HepG2 (cell line): ENCODE data around the gene CDK15. TPM values are rescaled to one million over a fixed set of nuclear protein-coding genes. Genes with fewer than 3 reads are reported as not detected.

Experiments used
- ATAC-seq: fragments of 200-7000 bp; cut with Tn5 transposase; 3 replicates; pipeline ENCODE4 v1.9.1; 2020; ENCODE audit warnings: mild to moderate bottlenecking, moderate library complexity
- BruUV-seq: library from RNA; stranded (reverse); fragments of 400-500 nt; replicated peaks from 2 replicates; lab custom pipeline; 2021; lab: Mats Ljungman, UMichigan
- CTCF ChIA-PET: fragments of 300-600 bp; formaldehyde crosslinking; extraction: SDS; loops from one replicate; lab custom pipeline; 2021; ENCODE audit warnings: low total read pairs, inconsistent platforms, low intra/inter-chr PET ratio; lab: Yijun Ruan, JAX
- POLR2A ChIA-PET: fragments of 350-600 bp; sonication (Branson Sonifier 250); formaldehyde crosslinking; loops from one replicate; lab custom pipeline; 2020; ENCODE audit warnings: antibody characterized with exemption, inconsistent platforms; lab: Yijun Ruan, JAX
- DNase-seq: peaks from one replicate; pipeline ENCODE4 v3.0.0-alpha.2; 2015; ENCODE audit warnings: low spot score
- FAIRE-seq: peaks from 3 replicates; lab custom pipeline; 2011; peaks lifted over from hg19 to GRCh38; lab: Jason Lieb, UNC
- H2AFZ ChIP-seq: one replicate; pipeline ENCODE4 v1.6.1; 2011; ENCODE audit warnings: low read length, inconsistent platforms
- H3K27ac ChIP-seq: fragments of 300-600 bp; 3 replicates; pipeline ENCODE4 v1.8.0; 2011; ENCODE audit warnings: mixed run types, mild to moderate bottlenecking, mixed read lengths, low read length, inconsistent platforms; ENCODE audit not compliant: insufficient read depth; ENCODE audit errors: extremely low read length
- H3K27me3 ChIP-seq, 2 experiments: fragments of 200-600 bp in 1 of 2; 2 replicates in 1 of 2; 3 replicates in 1 of 2; pipeline versions ENCODE4 v1.6.0 to v1.8.0; 2011; ENCODE audit warnings: low read length in 2 of 2, mild to moderate bottlenecking in 2 of 2, moderate library complexity in 2 of 2, inconsistent platforms in 1 of 2; ENCODE audit not compliant: insufficient read depth in 2 of 2, control insufficient read depth in 1 of 2
- H3K36me3 ChIP-seq, 2 experiments: fragments of 200-600 bp in 1 of 2; replicated peaks in 1 of 2; 2 replicates in 1 of 2; 3 replicates in 1 of 2; pipeline versions ENCODE4 v1.5.1 to v1.8.0; 2011; ENCODE audit warnings: low read length in 2 of 2, inconsistent platforms in 1 of 2; ENCODE audit not compliant: insufficient read depth in 2 of 2, control insufficient read depth in 1 of 2
- H3K4me1 ChIP-seq: 2 replicates; pipeline ENCODE4 v1.5.1; 2012; ENCODE audit warnings: low read length, inconsistent platforms; ENCODE audit not compliant: insufficient read depth
- H3K4me2 ChIP-seq: 2 replicates; pipeline ENCODE4 v1.6.0; 2011; ENCODE audit warnings: low read depth, low read length, inconsistent platforms
- H3K4me3 ChIP-seq, 3 experiments: fragments of 200-600 bp in 1 of 3; sonication (generic), shearing (Covaris generic) in 1 of 3; replicated peaks in 1 of 3; 2 replicates each; pipeline ENCODE4 v1.5.1; 2011 to 2016; ENCODE audit warnings: low read length in 3 of 3, inconsistent platforms in 2 of 3, low read depth in 2 of 3, mild to moderate bottlenecking in 2 of 3, control low read depth in 1 of 3, mixed read lengths in 1 of 3; ENCODE audit not compliant: insufficient read depth in 1 of 3
- H3K79me2 ChIP-seq: one replicate; pipeline ENCODE4 v1.6.1; 2011; ENCODE audit warnings: low read length, inconsistent platforms; ENCODE audit not compliant: insufficient read depth
- H3K9ac ChIP-seq: 2 replicates; pipeline ENCODE4 v1.6.0; 2011; ENCODE audit warnings: mild to moderate bottlenecking, low read depth, low read length, inconsistent platforms; ENCODE audit not compliant: insufficient read depth
- H3K9me3 ChIP-seq: 2 replicates; pipeline ENCODE4 v1.5.1; 2012; ENCODE audit warnings: mild to moderate bottlenecking, low read length
- H4K20me1 ChIP-seq: 2 replicates; pipeline ENCODE4 v1.6.0; 2011; ENCODE audit warnings: inconsistent platforms, mild to moderate bottlenecking, low read length, moderate library complexity; ENCODE audit not compliant: insufficient read depth
- FOXC1 ChIP-seq: sonication (generic); formaldehyde crosslinking; IDR thresholded peaks from 2 replicates; pipeline ENCODE4 v1.8.0; 2022; ENCODE audit warnings: mild to moderate bottlenecking, missing genetic modification reagents, borderline replicate concordance
- KLF9 ChIP-seq: IDR thresholded peaks from 2 replicates; pipeline ENCODE4 v1.6.1; 2016; ENCODE audit warnings: low read depth
- MAF1 ChIP-seq: sonication (generic); formaldehyde crosslinking; IDR thresholded peaks from 2 replicates; pipeline ENCODE4 v1.5.0; 2020; ENCODE audit warnings: missing genetic modification reagents, borderline replicate concordance
- NR2F1 ChIP-seq, 2 experiments: fragments of 450-650 bp in 1 of 2; formaldehyde crosslinking in 1 of 2; IDR thresholded peaks; 2 replicates each; pipeline versions ENCODE4 v1.5.0 to v1.6.1; 2016 to 2020; ENCODE audit warnings: mild to moderate bottlenecking in 1 of 2, missing compliant biosample characterization in 1 of 2, missing genetic modification reagents in 1 of 2, moderate library complexity in 1 of 2
- POLR2A ChIP-seq, 2 experiments: IDR thresholded peaks; 2 replicates each; pipeline ENCODE4 v1.6.1; 2011; ENCODE audit warnings: low read depth in 2 of 2, low read length in 2 of 2, mild to moderate bottlenecking in 1 of 2, moderate library complexity in 1 of 2; ENCODE audit not compliant: insufficient read depth in 1 of 2
- TOE1 ChIP-seq: sonication (generic); formaldehyde crosslinking; IDR thresholded peaks from 2 replicates; pipeline ENCODE4 v1.4.0; 2020; ENCODE audit warnings: mild to moderate bottlenecking, missing genetic modification reagents
- ZFP36L1 ChIP-seq: sonication (generic); formaldehyde crosslinking; IDR thresholded peaks from 2 replicates; pipeline ENCODE4 v1.8.0; 2022; ENCODE audit warnings: mild to moderate bottlenecking, missing genetic modification reagents, moderate library complexity
- ZNF484 ChIP-seq: sonication (generic); formaldehyde crosslinking; IDR thresholded peaks from 2 replicates; pipeline ENCODE4 v1.5.1; 2020; ENCODE audit warnings: mild to moderate bottlenecking, low read depth, missing genetic modification reagents, borderline replicate concordance
- ZNF766 ChIP-seq: sonication (generic); formaldehyde crosslinking; IDR thresholded peaks from 2 replicates; pipeline ENCODE4 v1.5.0; 2020; ENCODE audit warnings: missing genetic modification reagents, borderline replicate concordance
- WGBS: methylation state at CpG from one replicate; pipeline ENCODE4 v1.1.6; 2017; ENCODE audit warnings: low lambda C conversion rate; 5-methylcytosine and 5-hydroxymethylcytosine counted together
- in situ Hi-C: cut with HindIII; loops from 2 replicates; pipeline ENCODE4 v1.10.0; 2017; ENCODE audit warnings: low pct_unique_long_range_greater_than_20kb; ENCODE audit not compliant: extremely low pct_ligation_motif_present
- intact Hi-C: fragments of 100-400 bp; cut with micrococcal nuclease; formaldehyde crosslinking; loops from one replicate; pipeline ENCODE4 v1.10.0; 2022; ENCODE audit not compliant: unreplicated experiment
- polyA plus RNA-seq, 8 experiments: library from polyadenylated mRNA; depleted of rRNA in 3 of 8; stranded (reverse) in 7 of 8; unstranded in 1 of 8; fragments of >200 nt; fragmentation: Illumina TruSeq in 4 of 8; extraction: Trizol in 4 of 8; gene quantifications; 2 replicates each; pipeline versions ENCODE4 v1.2.1 to v1.2.3, GENCODE V29; 2011 to 2016; ENCODE audit warnings: low read depth in 4 of 8, missing spikeins in 1 of 8, mixed read lengths in 1 of 8; ENCODE audit not compliant: insufficient read depth in 1 of 8
- total RNA-seq, 5 experiments: library from RNA; depleted of rRNA; stranded (reverse); fragments of >200 nt; fragmentation: Illumina TruSeq; extraction: Trizol; gene quantifications; 2 replicates each; pipeline ENCODE4 v1.2.3, GENCODE V29; 2016; ENCODE audit warnings: low read depth in 1 of 5
- TF ChIP-seq, protein P1 (sequence below): sonication (generic); formaldehyde crosslinking; conservative IDR thresholded peaks from 2 replicates; pipeline ENCODE4 v1.8.1; 2023; ENCODE audit warnings: missing genetic modification reagents
- TF ChIP-seq, protein P2 (sequence below): sonication (generic); formaldehyde crosslinking; IDR thresholded peaks from 2 replicates; pipeline ENCODE4 v1.4.0; 2020; ENCODE audit warnings: low read depth, mild to moderate bottlenecking, missing genetic modification reagents
- TF ChIP-seq, protein P3 (sequence below): sonication (generic); formaldehyde crosslinking; IDR thresholded peaks from 2 replicates; pipeline ENCODE4 v1.4.0; 2020; ENCODE audit warnings: missing genetic modification reagents
- TF ChIP-seq, protein P4 (sequence below), 2 experiments: fragments of 450-650 bp in 1 of 2; sonication (generic) in 1 of 2; formaldehyde crosslinking; IDR thresholded peaks; 2 replicates each; pipeline versions ENCODE4 v1.5.0 to v1.8.0; 2020 to 2022; ENCODE audit warnings: mild to moderate bottlenecking in 1 of 2, missing genetic modification reagents in 1 of 2

CDK15 gene
- total and polyA plus RNA-seq, 2 of the 13 experiments (the other 11 are each of a cell fraction or from before 2014, with no cell fraction given): not detected

DNA sequence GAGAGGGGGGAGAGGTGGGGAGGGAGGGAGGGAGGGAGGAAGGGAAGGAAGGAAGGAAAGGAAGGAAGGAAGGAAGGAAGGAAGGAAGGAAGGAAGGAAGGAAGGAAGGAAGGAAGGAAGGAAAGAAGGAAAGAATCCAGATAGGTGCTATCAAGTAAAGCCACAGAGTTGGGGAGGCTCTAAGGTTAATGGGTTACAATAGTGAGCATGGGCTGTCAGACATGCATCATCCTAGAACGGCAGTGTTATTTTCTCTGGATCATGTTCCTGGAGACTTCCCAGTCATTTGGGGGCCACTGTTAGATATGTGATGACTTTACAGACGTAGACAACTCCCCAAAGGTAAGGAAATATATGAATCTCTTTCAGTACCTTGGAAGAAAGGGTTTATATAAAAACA, 31.1 kb downstream of the CDK15 start:
- no peaks in the 10 kb centered on the region for H3K9me3 ChIP-seq
- ChIA-PET POLR2A (no interaction called here), CTCF (no interaction called here)
- H3K4me2 ChIP-seq: no peak overlapping the region
- intact Hi-C loops: no loop called here
- H3K4me1 ChIP-seq: no peaks in the 10 kb centered on the region
- FAIRE-seq: no peak
- H3K4me3 ChIP-seq: no peak overlapping the region
- in situ Hi-C loops: no loop called here
- H3K9ac ChIP-seq: no peak overlapping the region
- no peak overlapping the region for H3K27ac ChIP-seq
- H3K36me3 ChIP-seq: no peaks in the 10 kb centered on the region
- no peaks in the 10 kb centered on the region for H3K27me3 ChIP-seq
- no peak for DNase-seq
- no peaks in the 10 kb centered on the region for H4K20me1 ChIP-seq
- no TSS peak for BruUV-seq
- H2AFZ ChIP-seq: no peak overlapping the region
- TF ChIP-seq, protein P1, sequence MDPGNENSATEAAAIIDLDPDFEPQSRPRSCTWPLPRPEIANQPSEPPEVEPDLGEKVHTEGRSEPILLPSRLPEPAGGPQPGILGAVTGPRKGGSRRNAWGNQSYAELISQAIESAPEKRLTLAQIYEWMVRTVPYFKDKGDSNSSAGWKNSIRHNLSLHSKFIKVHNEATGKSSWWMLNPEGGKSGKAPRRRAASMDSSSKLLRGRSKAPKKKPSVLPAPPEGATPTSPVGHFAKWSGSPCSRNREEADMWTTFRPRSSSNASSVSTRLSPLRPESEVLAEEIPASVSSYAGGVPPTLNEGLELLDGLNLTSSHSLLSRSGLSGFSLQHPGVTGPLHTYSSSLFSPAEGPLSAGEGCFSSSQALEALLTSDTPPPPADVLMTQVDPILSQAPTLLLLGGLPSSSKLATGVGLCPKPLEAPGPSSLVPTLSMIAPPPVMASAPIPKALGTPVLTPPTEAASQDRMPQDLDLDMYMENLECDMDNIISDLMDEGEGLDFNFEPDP (CRISPR knock-in tag): no peak
- TF ChIP-seq ZFP36L1 (CRISPR knock-in tag) (no peak), KLF9 (CRISPR knock-in tag) (no peak), POLR2A (IDR thresholded peaks at IDR 0.05; ENCODE audit: insufficient read depth in 1 of 2, low read depth in 2 of 2, low read length in 2 of 2) (no peak)
- H3K79me2 ChIP-seq: no peaks in the 10 kb centered on the region
- WGBS: 13% methylated on average over 2 of the region's 2 CpGs
- ATAC-seq: no peak

DNA sequence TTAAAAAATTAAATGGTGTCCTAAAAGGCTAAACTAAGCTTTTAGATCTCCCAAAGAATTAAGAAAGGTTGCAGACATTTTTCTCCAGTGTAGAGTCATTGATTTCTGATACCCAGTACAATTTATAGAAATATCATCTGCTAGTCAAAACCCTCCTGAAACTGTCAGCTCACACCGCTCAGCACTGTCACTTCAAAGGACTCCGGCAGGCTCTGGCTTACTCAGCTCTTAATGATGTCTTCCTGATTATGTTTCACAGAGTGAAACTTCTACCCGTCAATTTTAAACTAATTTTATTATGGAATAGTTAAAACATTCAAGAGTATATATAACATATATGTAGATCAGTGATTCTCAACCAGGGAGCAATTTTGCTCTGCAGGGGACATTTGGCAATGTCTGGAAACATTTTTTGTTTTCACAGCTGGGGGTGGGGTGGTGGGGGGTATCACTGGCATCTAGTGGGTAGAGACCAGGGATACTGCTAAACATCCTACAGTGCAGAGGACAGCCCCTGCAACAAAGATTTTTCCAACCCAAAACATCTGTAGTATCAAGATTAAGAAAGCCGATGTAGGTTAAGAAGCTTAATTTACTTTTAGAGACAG, 31.6 kb downstream of the CDK15 start:
- Histone ChIP-seq H3K9ac (no peak overlapping the region), H3K27me3 (no peaks in the 10 kb centered on the region), H3K4me1 (no peaks in the 10 kb centered on the region), H3K4me2 (no peak overlapping the region), H3K4me3 (no peak overlapping the region), H3K27ac (no peak overlapping the region), H3K36me3 (no peaks in the 10 kb centered on the region), H3K9me3 (no peaks in the 10 kb centered on the region), H4K20me1 (no peaks in the 10 kb centered on the region), H2AFZ (no peak overlapping the region), H3K79me2 (no peaks in the 10 kb centered on the region)
- no TSS peak for BruUV-seq
- no peak for DNase-seq
- POLR2A ChIA-PET: no interaction called here
- FAIRE-seq: no peak
- intact Hi-C loops: no loop called here
- in situ Hi-C loops: no loop called here
- CTCF ChIA-PET: no interaction called here
- 35% methylated on average over 4 of the region's 4 CpGs for WGBS
- ATAC-seq: no peak
- TF ChIP-seq ZNF484 (CRISPR knock-in tag) (no peak), ZNF766 (no peak), MAF1 (CRISPR knock-in tag) (no peak), NR2F1 (CRISPR knock-in tag; IDR thresholded peaks at IDR 0.05) (no peak), TOE1 (CRISPR knock-in tag) (no peak), FOXC1 (CRISPR knock-in tag) (no peak)
- TF ChIP-seq, protein P2, sequence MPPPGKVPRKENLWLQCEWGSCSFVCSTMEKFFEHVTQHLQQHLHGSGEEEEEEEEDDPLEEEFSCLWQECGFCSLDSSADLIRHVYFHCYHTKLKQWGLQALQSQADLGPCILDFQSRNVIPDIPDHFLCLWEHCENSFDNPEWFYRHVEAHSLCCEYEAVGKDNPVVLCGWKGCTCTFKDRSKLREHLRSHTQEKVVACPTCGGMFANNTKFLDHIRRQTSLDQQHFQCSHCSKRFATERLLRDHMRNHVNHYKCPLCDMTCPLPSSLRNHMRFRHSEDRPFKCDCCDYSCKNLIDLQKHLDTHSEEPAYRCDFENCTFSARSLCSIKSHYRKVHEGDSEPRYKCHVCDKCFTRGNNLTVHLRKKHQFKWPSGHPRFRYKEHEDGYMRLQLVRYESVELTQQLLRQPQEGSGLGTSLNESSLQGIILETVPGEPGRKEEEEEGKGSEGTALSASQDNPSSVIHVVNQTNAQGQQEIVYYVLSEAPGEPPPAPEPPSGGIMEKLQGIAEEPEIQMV (CRISPR knock-in tag): no peak
- TF ChIP-seq, protein P3, sequence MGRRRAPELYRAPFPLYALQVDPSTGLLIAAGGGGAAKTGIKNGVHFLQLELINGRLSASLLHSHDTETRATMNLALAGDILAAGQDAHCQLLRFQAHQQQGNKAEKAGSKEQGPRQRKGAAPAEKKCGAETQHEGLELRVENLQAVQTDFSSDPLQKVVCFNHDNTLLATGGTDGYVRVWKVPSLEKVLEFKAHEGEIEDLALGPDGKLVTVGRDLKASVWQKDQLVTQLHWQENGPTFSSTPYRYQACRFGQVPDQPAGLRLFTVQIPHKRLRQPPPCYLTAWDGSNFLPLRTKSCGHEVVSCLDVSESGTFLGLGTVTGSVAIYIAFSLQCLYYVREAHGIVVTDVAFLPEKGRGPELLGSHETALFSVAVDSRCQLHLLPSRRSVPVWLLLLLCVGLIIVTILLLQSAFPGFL (CRISPR knock-in tag): no peak
- TF ChIP-seq, protein P4, sequence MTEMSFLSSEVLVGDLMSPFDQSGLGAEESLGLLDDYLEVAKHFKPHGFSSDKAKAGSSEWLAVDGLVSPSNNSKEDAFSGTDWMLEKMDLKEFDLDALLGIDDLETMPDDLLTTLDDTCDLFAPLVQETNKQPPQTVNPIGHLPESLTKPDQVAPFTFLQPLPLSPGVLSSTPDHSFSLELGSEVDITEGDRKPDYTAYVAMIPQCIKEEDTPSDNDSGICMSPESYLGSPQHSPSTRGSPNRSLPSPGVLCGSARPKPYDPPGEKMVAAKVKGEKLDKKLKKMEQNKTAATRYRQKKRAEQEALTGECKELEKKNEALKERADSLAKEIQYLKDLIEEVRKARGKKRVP (CRISPR knock-in tag; IDR thresholded peaks at IDR 0.05): no peak
